ENCODE results near the gene NFKB2. TPM values are rescaled to one million over a fixed set of nuclear protein-coding genes. Genes with fewer than 3 reads are reported as not detected.
A peak's percentile ranks its signal among the peaks of the same experiment; 100 is the strongest.

Gene NFKB2
- total RNA-seq, 4 donors from 2014 or later, result 10.7 to 20.2 (median 15.6) TPM

GRCh38 chr10:102410429-102411073 lies 15.0 kb downstream of the NFKB2 start:
- H3K9me3 ChIP-seq, result no peaks in the 10 kb centered on the region

GRCh38 chr10:102411341-102412255 lies 16.1 kb downstream of the NFKB2 start:
- Histone ChIP-seq H3K36me3 (no peaks in the 10 kb centered on the region), H3K27ac (no peak overlapping the region), H3K27me3 (peaks cover 7 to 99% (median 34%) of the 10 kb centered on the region in 4 donors), H3K4me3 (no peak overlapping the region), H3K9me3 (no peaks in the 10 kb centered on the region), H3K4me1 (peaks cover 11 to 29% (median 13%) of the 10 kb centered on the region in 3 donors)
- TF ChIP-seq POLR2A (IDR thresholded peaks at IDR 0.05) (no peak), CTCF (IDR thresholded peaks at IDR 0.05) (no peak)
- 69 to 79% methylated on average over 4 to 11 of the region's 14 CpGs for WGBS, 2 donors
- DNase-seq, result no peak
- intact Hi-C loops (cut with DNase I), result no loop called here

More at GRCh38 chr10:102410429-102411073, 15.0 kb downstream of the NFKB2 start:
- intact Hi-C loops (cut with DNase I), result no loop called here
- H3K4me1 ChIP-seq, result peaks cover 11 to 29% (median 13%) of the 10 kb centered on the region in 3 donors
- no peaks in the 10 kb centered on the region for H3K36me3 ChIP-seq
- H3K27ac ChIP-seq, result no peak overlapping the region
- peak overlapping the region in 2 of 4 donors; percentile 26 to 43 for H3K4me3 ChIP-seq
- H3K27me3 ChIP-seq, result peaks cover 7 to 90% (median 33%) of the 10 kb centered on the region in 4 donors
- 5% methylated on average over 8 of the region's 48 CpGs; no CpG with 5 or more reads in 1 of the 2 donors for WGBS, 2 donors
- no peak for TF ChIP-seq POLR2A (IDR thresholded peaks at IDR 0.05)
- no peak for TF ChIP-seq CTCF (IDR thresholded peaks at IDR 0.05)
- DNase-seq, result no peak

GRCh38 chr10:102412293-102412692 lies 16.8 kb downstream of the NFKB2 start:
- DNase-seq, result no peak
- no peak overlapping the region for H3K4me3 ChIP-seq

GRCh38 chr10:102413053-102413705 lies 17.7 kb downstream of the NFKB2 start:
- Histone ChIP-seq H3K4me3 (no peak overlapping the region), H3K9me3 (no peaks in the 10 kb centered on the region), H3K4me1 (peaks cover 11 to 29% (median 13%) of the 10 kb centered on the region in 3 donors), H3K27ac (no peak overlapping the region), H3K27me3 (peaks cover 7 to 99% (median 33%) of the 10 kb centered on the region in 4 donors), H3K36me3 (no peaks in the 10 kb centered on the region)
- TF ChIP-seq POLR2A (IDR thresholded peaks at IDR 0.05) (no peak), CTCF (IDR thresholded peaks at IDR 0.05) (no peak)
- DNase-seq, result no peak
- intact Hi-C loops (cut with DNase I), result no loop called here
- whole genome bisulfite sequencing, 2 donors, result 3 to 31% methylated on average over 2 to 4 of the region's 5 CpGs

More at GRCh38 chr10:102412293-102412692, 16.8 kb downstream of the NFKB2 start:
- H3K27ac ChIP-seq, result no peak overlapping the region
- H3K9me3 ChIP-seq, result no peaks in the 10 kb centered on the region
- TF ChIP-seq CTCF (IDR thresholded peaks at IDR 0.05), result no peak
- TF ChIP-seq POLR2A (IDR thresholded peaks at IDR 0.05), result no peak
- H3K4me1 ChIP-seq, result peaks cover 11 to 29% (median 13%) of the 10 kb centered on the region in 3 donors
- peaks cover 7 to 100% (median 34%) of the 10 kb centered on the region in 4 donors for H3K27me3 ChIP-seq
- 60 to 69% methylated on average over 1 to 3 of the region's 10 CpGs for WGBS, 2 donors
- no peaks in the 10 kb centered on the region for H3K36me3 ChIP-seq
- intact Hi-C loops (cut with DNase I), result no loop called here
